Gastroesophageal sphincter (tissue), 4 donors: ENCODE results near the gene DLK1. TPM values are rescaled to one million over a fixed set of nuclear protein-coding genes. Genes with fewer than 3 reads are reported as not detected.

Experiments
- ATAC-seq: fragments of 150-250 bp; one replicate; pipeline ENCODE4 v1.9.1; 2016; ENCODE audit warnings: mild to moderate bottlenecking, moderate library complexity
- H3K27ac ChIP-seq, 4 donors: fragments of 200-600 bp; sonication (generic) in 3 of 4; 1 replicate in 3 of 4; 2 replicates in 1 of 4; pipeline ENCODE4 v1.5.1; 2016 to 2019
- H3K27me3 ChIP-seq: fragments of 200-600 bp; sonication (generic); one replicate; pipeline ENCODE4 v1.5.1; 2019
- H3K36me3 ChIP-seq, 2 donors: fragments of 200-600 bp; sonication (generic); one replicate each; pipeline ENCODE4 v1.5.1; 2019; ENCODE audit warnings: control low read depth in 1 of 2
- H3K4me1 ChIP-seq, 3 donors: fragments of 200-600 bp; sonication (generic); 1 replicate in 2 of 3; 2 replicates in 1 of 3; pipeline ENCODE4 v1.5.1; 2016 to 2019; ENCODE audit warnings: control low read depth in 2 of 3
- H3K4me3 ChIP-seq, 2 donors: fragments of 200-600 bp; sonication (generic); one replicate each; pipeline ENCODE4 v1.5.1; 2019; ENCODE audit warnings: mild to moderate bottlenecking in 1 of 2, moderate library complexity in 1 of 2
- H3K9me3 ChIP-seq, 3 donors: fragments of 200-600 bp; sonication (generic); one replicate each; pipeline ENCODE4 v1.5.1; 2017 to 2019; ENCODE audit warnings: control low read depth in 2 of 3
- CTCF ChIP-seq, 4 experiments: fragments of 200-600 bp in 2 of 4; fragments of 450-650 bp in 2 of 4; sonication (generic) in 1 of 4; IDR thresholded peaks; one replicate each; pipeline ENCODE4 v1.5.1; 2017 to 2019; ENCODE audit warnings: antibody characterized with exemption in 4 of 4, mild to moderate bottlenecking in 2 of 4, moderate library complexity in 2 of 4
- EP300 ChIP-seq: sonication (generic); formaldehyde crosslinking; IDR thresholded peaks from one replicate; pipeline ENCODE4 v1.6.1; 2017; ENCODE audit warnings: antibody characterized with exemption, mild to moderate bottlenecking
- POLR2A ChIP-seq, 2 donors: fragments of 450-650 bp; IDR thresholded peaks; one replicate each; pipeline ENCODE4 v1.6.1; 2017; ENCODE audit warnings: antibody characterized with exemption in 2 of 2, mild to moderate bottlenecking in 2 of 2, moderate library complexity in 1 of 2
- POLR2AphosphoS5 ChIP-seq: sonication (generic); formaldehyde crosslinking; IDR thresholded peaks from one replicate; pipeline ENCODE4 v1.6.1; 2017; ENCODE audit warnings: antibody characterized with exemption
- WGBS, 2 donors: methylation state at CpG; one replicate each; pipeline ENCODE4 v1.1.5; 2018; ENCODE audit warnings: low coverage in 1 of 2; 5-methylcytosine and 5-hydroxymethylcytosine counted together
- total RNA-seq, 4 donors: library from RNA; depleted of rRNA; stranded (reverse); fragments of >200 nt; gene quantifications; one replicate each; pipeline ENCODE4 v1.1.0, GENCODE V29; 2016

DLK1 gene
- total RNA-seq, 4 donors from 2014 or later, result not detected

- H3K27me3 ChIP-seq, result peaks cover 19% of the 10 kb centered on the region
- ATAC-seq, result no peak
- no peaks in the 10 kb centered on the region for H3K4me1 ChIP-seq
- TF ChIP-seq POLR2AphosphoS5, result no peak
- TF ChIP-seq POLR2A (IDR thresholded peaks at IDR 0.05), result no peak
- no peak for TF ChIP-seq CTCF (IDR thresholded peaks at IDR 0.05)
- no peak for TF ChIP-seq EP300
- no peaks in the 10 kb centered on the region for H3K9me3 ChIP-seq
- H3K27ac ChIP-seq, result no peak overlapping the region
- WGBS, 2 donors, result 81 to 87% methylated on average over 3 to 10 of the region's 11 CpGs
- H3K36me3 ChIP-seq, result no peaks in the 10 kb centered on the region
- no peak overlapping the region for H3K4me3 ChIP-seq
Observed at GRCh38 chr14:100784523-100785337, 58.0 kb downstream of the DLK1 start.

- Histone ChIP-seq H3K4me3 (no peak overlapping the region), H3K4me1 (no peaks in the 10 kb centered on the region), H3K9me3 (no peaks in the 10 kb centered on the region), H3K27ac (no peak overlapping the region), H3K36me3 (no peaks in the 10 kb centered on the region), H3K27me3 (peaks cover 23% of the 10 kb centered on the region)
- WGBS, 2 donors, result 89 to 95% methylated on average over 3 to 4 of the region's 4 CpGs
- TF ChIP-seq POLR2AphosphoS5 (no peak), CTCF (IDR thresholded peaks at IDR 0.05) (no peak), EP300 (no peak), POLR2A (IDR thresholded peaks at IDR 0.05) (no peak)
- no peak for ATAC-seq
Observed at GRCh38 chr14:100785338-100785615, 58.6 kb downstream of the DLK1 start.

- Histone ChIP-seq H3K27me3 (peaks cover 27% of the 10 kb centered on the region), H3K9me3 (no peaks in the 10 kb centered on the region)
Observed at GRCh38 chr14:100785626-100786025, 58.9 kb downstream of the DLK1 start.

GRCh38 chr14:100786131-100786530 lies 59.4 kb downstream of the DLK1 start:
- no peaks in the 10 kb centered on the region for H3K9me3 ChIP-seq
- TF ChIP-seq CTCF (IDR thresholded peaks at IDR 0.05) (no peak), POLR2A (IDR thresholded peaks at IDR 0.05) (no peak), EP300 (no peak), POLR2AphosphoS5 (no peak)
- no peak overlapping the region for H3K27ac ChIP-seq
- no peaks in the 10 kb centered on the region for H3K4me1 ChIP-seq
- 59% methylated on average over 11 of the region's 11 CpGs; no CpG with 5 or more reads in 1 of the 2 donors for WGBS, 2 donors
- ATAC-seq, result no peak
- H3K4me3 ChIP-seq, result no peak overlapping the region
- H3K36me3 ChIP-seq, result no peaks in the 10 kb centered on the region
- H3K27me3 ChIP-seq, result peaks cover 32% of the 10 kb centered on the region

More at GRCh38 chr14:100785626-100786025, 58.9 kb downstream of the DLK1 start:
- ATAC-seq, result no peak
- Histone ChIP-seq H3K4me3 (no peak overlapping the region), H3K4me1 (no peaks in the 10 kb centered on the region), H3K27ac (no peak overlapping the region), H3K36me3 (no peaks in the 10 kb centered on the region)
- 91% methylated on average over 4 of the region's 7 CpGs for WGBS, 2 donors
- no peak for TF ChIP-seq EP300
- TF ChIP-seq POLR2A (IDR thresholded peaks at IDR 0.05), result no peak
- no peak for TF ChIP-seq POLR2AphosphoS5
- no peak for TF ChIP-seq CTCF (IDR thresholded peaks at IDR 0.05)

- Histone ChIP-seq H3K36me3 (no peaks in the 10 kb centered on the region), H3K27me3 (peaks cover 37% of the 10 kb centered on the region), H3K4me1 (no peaks in the 10 kb centered on the region), H3K27ac (no peak overlapping the region), H3K4me3 (no peak overlapping the region), H3K9me3 (no peaks in the 10 kb centered on the region)
- no peak for ATAC-seq
- 79 to 83% methylated on average over 11 of the region's 11 CpGs for WGBS, 2 donors
- no peak for TF ChIP-seq POLR2AphosphoS5
- no peak for TF ChIP-seq POLR2A (IDR thresholded peaks at IDR 0.05)
- TF ChIP-seq CTCF (IDR thresholded peaks at IDR 0.05), result no peak
- no peak for TF ChIP-seq EP300
Observed at GRCh38 chr14:100786576-100787219, 60.0 kb downstream of the DLK1 start.
